Measurements from ENCODE around the gene PAX8.
A peak's percentile ranks its signal among the peaks of the same experiment; 100 is the strongest.
"Not testable (repeated sequence)": the region's sequence is repeated elsewhere in the genome, so short reads cannot be mapped to it uniquely, and the experiment has no call there.

The PAX8 gene

DNA sequence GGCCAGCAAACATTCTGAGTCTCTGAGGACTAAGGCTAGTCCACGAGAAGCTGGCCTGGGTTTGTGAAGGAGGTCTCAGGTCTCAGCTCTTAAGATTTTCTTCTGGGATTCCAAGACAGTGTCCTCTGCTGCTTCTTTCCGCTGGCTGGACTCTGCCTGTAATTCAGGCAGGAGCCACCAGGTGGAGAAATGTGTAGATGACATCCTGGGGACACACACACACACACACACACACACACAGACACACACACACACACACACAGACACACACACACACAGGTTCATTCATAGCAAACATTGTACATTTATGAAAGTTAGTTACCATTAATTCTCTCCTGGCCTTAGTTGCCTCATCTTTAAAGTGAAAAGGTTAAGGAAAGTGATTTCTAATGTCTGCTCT, 18.9 kb upstream of the PAX8 start:
- not testable (repeated sequence) for DNase-seq (ENCODE audit: extremely low read depth, low read depth); H3K4me3 ChIP-seq (replicated peaks; ENCODE audit: low read depth, low read length)
- peak; percentile 53 for TF ChIP-seq CTCF (IDR thresholded peaks at IDR 0.05; ENCODE audit: low read depth, low read length, missing control alignments)

DNA sequence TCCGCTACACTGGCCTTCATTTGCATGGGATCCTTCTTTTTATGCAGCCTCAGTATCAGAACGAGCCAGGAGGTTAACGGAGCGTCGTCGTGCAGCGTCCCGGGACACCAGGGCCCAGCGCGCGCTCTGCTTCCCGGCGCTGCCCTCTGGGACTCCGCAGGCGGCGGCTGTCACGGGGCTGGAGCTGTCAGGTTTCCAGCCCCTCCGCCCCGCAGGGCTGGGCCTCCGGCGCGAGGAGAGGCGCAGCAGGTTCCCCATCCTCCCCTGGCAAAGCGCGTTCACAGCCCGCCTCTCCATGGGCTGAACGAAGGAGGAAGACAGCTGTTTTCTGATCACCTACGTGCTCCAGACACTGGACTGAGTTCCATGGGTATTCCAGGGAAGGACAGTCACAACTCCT, 12.5 kb upstream of the PAX8 start:
- TF ChIP-seq CTCF (IDR thresholded peaks at IDR 0.05; ENCODE audit: low read depth, low read length, missing control alignments) = no peak
- no peak overlapping the region for H3K4me3 ChIP-seq (replicated peaks; ENCODE audit: low read depth, low read length)
- DNase-seq (ENCODE audit: extremely low read depth, low read depth) = no peak

DNA sequence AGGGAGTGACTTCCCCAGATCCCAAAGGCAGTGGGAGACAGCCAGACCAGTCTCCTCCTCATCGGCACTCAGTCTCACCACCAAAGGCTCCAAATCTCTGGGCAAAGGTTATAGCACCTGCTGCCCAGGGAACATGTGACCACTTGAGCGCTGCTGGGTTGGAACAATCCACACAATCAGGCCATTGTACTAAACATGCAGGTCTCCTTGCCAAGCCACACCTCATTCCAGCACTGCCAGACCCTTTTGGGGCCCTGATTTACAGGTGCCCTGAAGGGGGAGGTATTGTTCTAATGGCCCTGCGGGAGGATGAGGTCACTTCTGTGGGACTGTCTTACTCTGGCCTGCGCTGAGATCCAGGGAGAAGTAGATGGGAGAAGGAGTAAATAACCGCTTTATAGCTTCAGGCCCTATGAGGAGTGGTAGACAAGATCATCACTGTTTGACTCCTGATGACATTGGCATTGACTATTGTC, 10.0 kb upstream of the PAX8 start:
- H3K4me3 ChIP-seq (replicated peaks; ENCODE audit: low read depth, low read length); DNase-seq (ENCODE audit: extremely low read depth, low read depth): not testable (repeated sequence)

- not testable (repeated sequence) for H3K4me3 ChIP-seq (replicated peaks; ENCODE audit: low read depth, low read length); DNase-seq (ENCODE audit: extremely low read depth, low read depth)
Measured at GRCh38 chr2:113288117-113288673, 9.5 kb upstream of the PAX8 start.

- DNase-seq (ENCODE audit: extremely low read depth, low read depth) = no peak
- H3K4me3 ChIP-seq (replicated peaks; ENCODE audit: low read depth, low read length) = no peak overlapping the region
- TF ChIP-seq CTCF (IDR thresholded peaks at IDR 0.05; ENCODE audit: low read depth, low read length, missing control alignments) = no peak
Measured at GRCh38 chr2:113285816-113286215, 7.1 kb upstream of the PAX8 start.

- DNase-seq (ENCODE audit: extremely low read depth, low read depth); H3K4me3 ChIP-seq (replicated peaks; ENCODE audit: low read depth, low read length): not testable (repeated sequence)
Measured at GRCh38 chr2:113284999-113285398, 6.3 kb upstream of the PAX8 start.

GRCh38 chr2:113284476-113284875, 5.8 kb upstream of the PAX8 start:
- no peak for TF ChIP-seq CTCF (IDR thresholded peaks at IDR 0.05; ENCODE audit: low read depth, low read length, missing control alignments)
- no peak for DNase-seq (ENCODE audit: extremely low read depth, low read depth)
- no peak overlapping the region for H3K4me3 ChIP-seq (replicated peaks; ENCODE audit: low read depth, low read length)

DNA sequence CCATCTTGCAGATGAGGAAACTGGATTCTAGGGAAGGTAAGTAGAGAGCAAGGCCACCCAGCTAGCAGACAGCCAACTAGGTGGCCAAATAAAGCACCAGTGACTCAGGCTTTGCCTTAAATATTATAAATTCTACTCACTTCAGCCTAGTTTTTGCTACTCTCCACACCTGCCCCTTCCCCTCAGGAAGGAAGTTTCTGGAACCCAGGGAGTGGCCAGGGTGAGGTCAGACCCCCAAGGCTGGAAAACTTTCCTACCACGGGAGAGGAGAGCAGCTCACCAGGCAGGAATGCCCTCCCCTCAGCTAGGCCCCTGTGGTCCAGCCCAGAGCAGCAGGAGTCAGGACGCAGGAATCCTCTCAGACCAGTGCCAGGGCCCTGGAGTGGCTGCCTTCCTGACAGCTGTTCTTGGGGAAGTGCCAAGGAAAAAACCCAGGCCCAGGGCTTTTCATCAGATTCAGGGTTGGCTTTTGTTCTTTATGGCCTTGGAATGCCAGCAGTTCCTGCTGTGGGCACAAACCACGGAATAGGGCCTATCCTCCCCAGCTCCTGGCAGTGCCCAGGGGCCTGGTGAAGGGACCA, 5.1 kb upstream of the PAX8 start:
- TF ChIP-seq CTCF (IDR thresholded peaks at IDR 0.05; ENCODE audit: low read depth, low read length, missing control alignments) = no peak
- DNase-seq (ENCODE audit: extremely low read depth, low read depth) = peak; percentile 24
- no peak overlapping the region for H3K4me3 ChIP-seq (replicated peaks; ENCODE audit: low read depth, low read length)
